A673 (cell line): ENCODE results near the gene CNTRL.

Source experiments
- EZH2 ChIP-seq: fragments of 200-600 bp; sonication (generic); IDR thresholded peaks from 2 replicates; pipeline ENCODE4 v1.6.1; 2017; ENCODE audit warnings: borderline replicate concordance, low read depth, mild to moderate bottlenecking, mixed read lengths, antibody characterized with exemption, low read length; ENCODE audit not compliant: poor library complexity, severe bottlenecking
- TF ChIP-seq, protein P1 (sequence below): fragments of 300-800, 200-600 bp; sonication (generic); conservative IDR thresholded peaks from 2 replicates; pipeline ENCODE4 v1.5.1; 2017; ENCODE audit warnings: low read depth, mild to moderate bottlenecking, antibody characterized with exemption, low read length, moderate library complexity, mixed read lengths

GRCh38 chr9:121095057-121095456 is 20.3 kb downstream of the CNTRL start:
- TF ChIP-seq EZH2, result no peak
- TF ChIP-seq, protein P1, sequence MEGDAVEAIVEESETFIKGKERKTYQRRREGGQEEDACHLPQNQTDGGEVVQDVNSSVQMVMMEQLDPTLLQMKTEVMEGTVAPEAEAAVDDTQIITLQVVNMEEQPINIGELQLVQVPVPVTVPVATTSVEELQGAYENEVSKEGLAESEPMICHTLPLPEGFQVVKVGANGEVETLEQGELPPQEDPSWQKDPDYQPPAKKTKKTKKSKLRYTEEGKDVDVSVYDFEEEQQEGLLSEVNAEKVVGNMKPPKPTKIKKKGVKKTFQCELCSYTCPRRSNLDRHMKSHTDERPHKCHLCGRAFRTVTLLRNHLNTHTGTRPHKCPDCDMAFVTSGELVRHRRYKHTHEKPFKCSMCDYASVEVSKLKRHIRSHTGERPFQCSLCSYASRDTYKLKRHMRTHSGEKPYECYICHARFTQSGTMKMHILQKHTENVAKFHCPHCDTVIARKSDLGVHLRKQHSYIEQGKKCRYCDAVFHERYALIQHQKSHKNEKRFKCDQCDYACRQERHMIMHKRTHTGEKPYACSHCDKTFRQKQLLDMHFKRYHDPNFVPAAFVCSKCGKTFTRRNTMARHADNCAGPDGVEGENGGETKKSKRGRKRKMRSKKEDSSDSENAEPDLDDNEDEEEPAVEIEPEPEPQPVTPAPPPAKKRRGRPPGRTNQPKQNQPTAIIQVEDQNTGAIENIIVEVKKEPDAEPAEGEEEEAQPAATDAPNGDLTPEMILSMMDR, result no peak
